K562 (cell line): ENCODE data around the gene EFNA2. TPM values are rescaled to one million over a fixed set of nuclear protein-coding genes. Genes with fewer than 3 reads are reported as not detected.

Experiments
- ATAC-seq: fragments of 200-7000 bp; cut with Tn5 transposase; 3 replicates; pipeline ENCODE4 v1.9.1; 2020; ENCODE audit warnings: moderate library complexity
- BruUV-seq: library from RNA; stranded (reverse); fragments of 400-500 nt; replicated peaks from 2 replicates; lab custom pipeline; 2021; lab: Mats Ljungman, UMichigan
- CTCF ChIA-PET: fragments of 300-600 bp; formaldehyde crosslinking; extraction: SDS; loops from one replicate; lab custom pipeline; 2021; ENCODE audit warnings: low intra/inter-chr PET ratio; lab: Yijun Ruan, JAX
- POLR2A ChIA-PET: fragments of 300-600, 350-650 bp; sonication (Branson Sonifier 250); formaldehyde crosslinking; extraction: SDS; loops from one replicate; lab custom pipeline; 2021; ENCODE audit warnings: antibody characterized with exemption, inconsistent platforms; lab: Yijun Ruan, JAX
- DNase-seq, 4 experiments: peaks; one replicate each; pipeline versions ENCODE4 v3.0.0 to v3.0.0-alpha.2; 2011 to 2018; ENCODE audit warnings: low spot score in 3 of 4, mixed read lengths in 3 of 4; ENCODE audit errors: extremely low read depth in 1 of 4
- FAIRE-seq: peaks from 2 replicates; lab custom pipeline; 2011; peaks lifted over from hg19 to GRCh38; lab: Jason Lieb, UNC
- H2AFZ ChIP-seq: 2 replicates; pipeline ENCODE4 v1.6.0; 2011; ENCODE audit warnings: low read depth, low read length, control low read depth, inconsistent platforms
- H3K27ac ChIP-seq: fragments of 200-600 bp; 3 replicates; pipeline ENCODE4 v1.8.0; 2011; ENCODE audit warnings: low read depth, mild to moderate bottlenecking, control low read depth, inconsistent platforms, low read length, moderate library complexity, mixed read lengths; ENCODE audit errors: extremely low read depth
- H3K27me3 ChIP-seq, 2 experiments: fragments of 300-600 bp in 1 of 2; 2 replicates in 1 of 2; 3 replicates in 1 of 2; pipeline versions ENCODE4 v1.6.0 to v1.8.0; 2011; ENCODE audit warnings: inconsistent platforms in 2 of 2, low read length in 2 of 2, mild to moderate bottlenecking in 1 of 2, mixed read lengths in 1 of 2, moderate library complexity in 1 of 2; ENCODE audit not compliant: control insufficient read depth in 2 of 2, insufficient read depth in 2 of 2
- H3K36me3 ChIP-seq: fragments of 300-600 bp; 3 replicates; pipeline ENCODE4 v1.8.0; 2011; ENCODE audit warnings: mild to moderate bottlenecking, low read length, inconsistent platforms; ENCODE audit not compliant: control insufficient read depth, insufficient read depth
- H3K4me1 ChIP-seq, 2 experiments: fragments of 200-600 bp in 1 of 2; replicated peaks in 1 of 2; 2 replicates in 1 of 2; 3 replicates in 1 of 2; pipeline versions ENCODE4 v1.5.1 to v1.8.0; 2011; ENCODE audit warnings: inconsistent platforms in 2 of 2, low read length in 2 of 2, mild to moderate bottlenecking in 1 of 2, mixed read lengths in 1 of 2, moderate library complexity in 1 of 2; ENCODE audit not compliant: control insufficient read depth in 2 of 2, insufficient read depth in 2 of 2
- H3K4me2 ChIP-seq: 2 replicates; pipeline ENCODE4 v1.6.1; 2011; ENCODE audit warnings: low read length, control low read depth, inconsistent platforms, mixed read lengths; ENCODE audit not compliant: insufficient read depth
- H3K4me3 ChIP-seq: fragments of 200-600 bp; sonication (generic), shearing (Covaris generic); 2 replicates; pipeline ENCODE4 v1.5.1; 2016; ENCODE audit warnings: control low read depth, inconsistent platforms
- H3K79me2 ChIP-seq: fragments of 200-600 bp; 3 replicates; pipeline ENCODE4 v1.8.0; 2011; ENCODE audit warnings: low read length, inconsistent platforms; ENCODE audit not compliant: control insufficient read depth, insufficient read depth
- H3K9ac ChIP-seq, 2 experiments: 2 replicates each; pipeline versions ENCODE4 v1.6.0 to v1.6.1; 2011; ENCODE audit warnings: low read depth in 2 of 2, low read length in 2 of 2, control low read depth in 1 of 2, inconsistent platforms in 1 of 2, mild to moderate bottlenecking in 1 of 2, mixed read lengths in 1 of 2; ENCODE audit not compliant: insufficient read depth in 1 of 2
- H3K9me1 ChIP-seq: one replicate; pipeline ENCODE4 v1.6.0; 2011; ENCODE audit warnings: inconsistent platforms, mild to moderate bottlenecking, low read length, moderate library complexity; ENCODE audit not compliant: control insufficient read depth, insufficient read depth
- H3K9me3 ChIP-seq: replicated peaks from 2 replicates; pipeline ENCODE4 v1.5.1; 2011; ENCODE audit warnings: low read depth, low read length, inconsistent platforms; ENCODE audit not compliant: control insufficient read depth, insufficient read depth
- H4K20me1 ChIP-seq: replicated peaks from 2 replicates; pipeline ENCODE4 v1.6.1; 2011; ENCODE audit warnings: low read length, inconsistent platforms, mixed read lengths; ENCODE audit not compliant: control insufficient read depth, insufficient read depth
- CHD4 ChIP-seq: fragments of 200-600 bp; sonication (generic); IDR thresholded peaks from 3 replicates; pipeline ENCODE4 v1.6.1; 2012; ENCODE audit warnings: low read depth, mild to moderate bottlenecking, mixed read lengths, low read length, inconsistent platforms; ENCODE audit not compliant: insufficient read depth, insufficient replicate concordance, poor library complexity, severe bottlenecking
- CTCFL ChIP-seq: IDR thresholded peaks from 2 replicates; pipeline ENCODE4 v1.6.1; 2011; ENCODE audit warnings: borderline replicate concordance, low read depth, mild to moderate bottlenecking, moderate library complexity, low read length; ENCODE audit not compliant: insufficient read depth, poor library complexity, severe bottlenecking
- EP300 ChIP-seq: IDR thresholded peaks from 2 replicates; pipeline ENCODE4 v1.6.1; 2012; ENCODE audit warnings: low read length, improper control_type of control experiment
- FOSL1 ChIP-seq: fragments of 200-800 bp; sonication (Bioruptor generic); conservative IDR thresholded peaks from 2 replicates; pipeline ENCODE4 v1.6.1; 2016; ENCODE audit warnings: missing genetic modification characterization, missing compliant biosample characterization
- FOXO4 ChIP-seq: fragments of 450-650 bp; formaldehyde crosslinking; IDR thresholded peaks from 2 replicates; pipeline ENCODE4 v1.4.0; 2020; ENCODE audit warnings: mild to moderate bottlenecking, moderate library complexity
- KLF16 ChIP-seq: IDR thresholded peaks from 2 replicates; pipeline ENCODE4 v1.6.1; 2016; ENCODE audit warnings: antibody characterized with exemption
- MAZ ChIP-seq, 2 experiments: fragments of 450-650 bp in 1 of 2; sonication (generic) in 1 of 2; formaldehyde crosslinking; IDR thresholded peaks in 1 of 2; conservative IDR thresholded peaks in 1 of 2; 2 replicates each; pipeline versions ENCODE4 v1.4.0 to v1.5.0; 2020; ENCODE audit warnings: mild to moderate bottlenecking in 1 of 2, missing genetic modification reagents in 1 of 2
- OTX1 ChIP-seq: fragments of 450-650 bp; formaldehyde crosslinking; IDR thresholded peaks from 2 replicates; pipeline ENCODE4 v1.4.0; 2022; ENCODE audit warnings: mild to moderate bottlenecking
- SNIP1 ChIP-seq: fragments of 450-650 bp; IDR thresholded peaks from 2 replicates; pipeline ENCODE4 v1.7.1; 2017; ENCODE audit warnings: low read depth, mild to moderate bottlenecking
- TAF15 ChIP-seq: fragments of 200-400 bp; formaldehyde crosslinking; IDR thresholded peaks from 2 replicates; pipeline ENCODE4 v1.6.1; 2017; ENCODE audit warnings: mild to moderate bottlenecking, low read depth, low read length, moderate library complexity
- U2AF1 ChIP-seq: fragments of 200-400 bp; formaldehyde crosslinking; optimal IDR thresholded peaks from 2 replicates; pipeline ENCODE3; 2017; ENCODE audit warnings: mild to moderate bottlenecking, low read depth, low read length, moderate library complexity
- ZBTB49 ChIP-seq: sonication (generic); formaldehyde crosslinking; IDR thresholded peaks from 2 replicates; pipeline ENCODE4 v1.8.0; 2022; ENCODE audit warnings: missing genetic modification reagents, mild to moderate bottlenecking, borderline replicate concordance
- ZBTB8A ChIP-seq: fragments of 450-650 bp; IDR thresholded peaks from 2 replicates; pipeline ENCODE4 v1.6.1; 2018; ENCODE audit warnings: mild to moderate bottlenecking, moderate library complexity; ENCODE audit not compliant: partially characterized antibody
- ZNF124 ChIP-seq: sonication (generic); formaldehyde crosslinking; IDR thresholded peaks from 2 replicates; pipeline ENCODE4 v1.8.1; 2022; ENCODE audit warnings: missing genetic modification reagents
- ZNF140 ChIP-seq: fragments of 250-450 bp; sonication (Bioruptor Pico); IDR thresholded peaks from 2 replicates; pipeline ENCODE4 v1.8.0; 2021; ENCODE audit warnings: moderate library complexity, mild to moderate bottlenecking, inconsistent platforms
- ZNF354B ChIP-seq: fragments of 250-450 bp; sonication (Bioruptor Pico); IDR thresholded peaks from 2 replicates; pipeline ENCODE4 v1.4.0; 2020
- WGBS: fragments of 100-300 bp; shearing (Covaris generic); methylation state at CpG from one replicate; pipeline ENCODE4 v1.1.6; 2016; ENCODE audit warnings: low coverage, mixed read lengths; ENCODE audit not compliant: insufficient coverage; ENCODE audit errors: missing lambda C conversion rate; 5-methylcytosine and 5-hydroxymethylcytosine counted together
- in situ Hi-C: fragments of 300-500 bp; cut with MboI; formaldehyde crosslinking; loops from 4 replicates; pipeline ENCODE4 v1.15.0; 2018; ENCODE audit warnings: inconsistent platforms, mixed read lengths
- intact Hi-C: fragments of 100-400 bp; cut with micrococcal nuclease; formaldehyde crosslinking; loops from 2 replicates; pipeline ENCODE4 v1.14.2; 2022
- polyA plus RNA-seq, 8 experiments: library from polyadenylated mRNA; depleted of rRNA in 4 of 8; stranded (reverse) in 5 of 8; unstranded in 3 of 8; fragments of >200 nt; fragmentation: Nextera tagmentation in 2 of 8; fragmentation: Illumina TruSeq in 1 of 8; extraction: Ambion mirVana in 2 of 8; extraction: Trizol in 1 of 8; gene quantifications; 2 replicates each; pipeline versions ENCODE4 v1.2.1 to v1.2.3, GENCODE V29; 2011 to 2014; ENCODE audit warnings: inconsistent platforms in 1 of 8, missing spikeins in 1 of 8
- total RNA-seq, 7 experiments: library from RNA; depleted of rRNA in 6 of 7; stranded (reverse); fragments of >200 nt in 6 of 7; fragmentation: Illumina TruSeq in 2 of 7; extraction: Trizol in 2 of 7; gene quantifications; 2 replicates each; pipeline versions ENCODE4 v1.2.1 to v1.2.3, GENCODE V29; 2011 to 2021; ENCODE audit warnings: low replicate concordance in 1 of 7

Gene EFNA2
- total and polyA plus RNA-seq, 9 of the 15 experiments (the other 6 are each of a cell fraction or from before 2014, with no cell fraction given) = 0.11 to 0.44 (median 0.15) TPM; not detected in 6

- POLR2A ChIA-PET = interaction anchor here (0.6 to 3.0 kb wide), 76 partner anchors 9 to 589 kb away, joined by 3 to 90 read pairs (median 4); partner anchors contain the start of genes ATP5F1D, GPX4, MED16 and RNU6-9
- peak within 1 kb of the TSS; percentile 68 for H3K4me3 ChIP-seq
- intact Hi-C loops (loop anchor here (1.0 kb wide), 2 partner anchors 21 to 224 kb away; partner anchors contain the start of gene MIDN), in situ Hi-C loops (no loop called here)
- H3K27me3 ChIP-seq = no peaks in the 10 kb centered on the region
- H3K36me3 ChIP-seq = peaks cover 44% of the 10 kb centered on the region
- under 1% methylated on average over 39 of the region's 50 CpGs for WGBS
- H4K20me1 ChIP-seq = peaks cover 26% of the 10 kb centered on the region
- H3K9me1 ChIP-seq = no peaks in the 10 kb centered on the region
- FAIRE-seq (peak; percentile 91), DNase-seq (peak; percentile 86 to 99 (median 92)), ATAC-seq (peak; percentile 71)
- H3K27ac ChIP-seq = peak within 1 kb of the TSS; percentile 92
- peak within 1 kb of the TSS; percentile 93 for H3K4me2 ChIP-seq
- H3K79me2 ChIP-seq = peaks cover 52% of the 10 kb centered on the region
- BruUV-seq = no TSS peak
- CTCF ChIA-PET = interaction anchor here (3.3 kb wide), 1 partner anchor 25 kb away, joined by 51 read pairs; no protein-coding TSS in a partner anchor
- no peaks in the 10 kb centered on the region for H3K9me3 ChIP-seq
- H3K4me1 ChIP-seq = peaks cover 71 to 97% of the 10 kb centered on the region in 2 experiments
- H3K9ac ChIP-seq = peak within 1 kb of the TSS; percentile 90 to 99
- peak within 1 kb of the TSS; percentile 69 for H2AFZ ChIP-seq
- TF ChIP-seq CTCFL (no peak), TAF15 (no peak), OTX1 (CRISPR knock-in tag) (no peak), ZNF140 (CRISPR knock-in tag) (no peak), MAZ (CRISPR knock-in tag; conservative IDR thresholded peaks at IDR 0.05 in 1 of 2, IDR thresholded peaks at IDR 0.05 in 1 of 2) (peak; percentile 95 to 98), FOXO4 (CRISPR knock-in tag) (no peak), FOSL1 (tag) (no peak), SNIP1 (no peak), EP300 (no peak), KLF16 (no peak), ZBTB8A (no peak), ZBTB49 (CRISPR knock-in tag) (no peak), ZNF124 (CRISPR knock-in tag) (no peak), ZNF354B (no peak), U2AF1 (peak; percentile 85), CHD4 (no peak)
Measured at GRCh38 chr19:1269065-1269477, 16.6 kb upstream of the EFNA2 start, which contains the start of gene CIRBP. Gene CIRBP (plus strand): TSS chr19:1269332. CDS start chr19:1270934, 1,602 bp downstream.
